HEK293 (cell line): ENCODE measurements around the gene ZNF749.

Experiments
- CTCF ChIA-PET: fragments of 350-600 bp; formaldehyde crosslinking; extraction: SDS; loops from one replicate; lab custom pipeline; 2021; ENCODE audit warnings: antibody characterized with exemption; lab: Yijun Ruan, JAX
- POLR2A ChIA-PET: fragments of 300-600 bp; formaldehyde crosslinking; extraction: SDS; loops from one replicate; lab custom pipeline; 2020; ENCODE audit warnings: antibody characterized with exemption, inconsistent platforms; lab: Yijun Ruan, JAX
- H3K27ac ChIP-seq: fragments of 200-500 bp; sonication (Bioruptor generic); 2 replicates; pipeline ENCODE4 v1.5.1; 2014; ENCODE audit warnings: low read depth, low read length, control low read depth, inconsistent platforms; ENCODE audit errors: extremely low read depth
- H3K36me3 ChIP-seq, 2 experiments: fragments of 200-500 bp in 1 of 2; sonication (Bioruptor generic) in 1 of 2; 1 replicate in 1 of 2; 2 replicates in 1 of 2; pipeline ENCODE4 v1.5.1; 2014 to 2017; ENCODE audit warnings: inconsistent platforms in 2 of 2, low read length in 2 of 2; ENCODE audit not compliant: control insufficient read depth in 2 of 2, insufficient read depth in 1 of 2
- H3K4me1 ChIP-seq: fragments of 200-500 bp; sonication (Bioruptor generic); 2 replicates; pipeline ENCODE4 v1.5.1; 2014; ENCODE audit warnings: mild to moderate bottlenecking, low read length, inconsistent platforms; ENCODE audit not compliant: control insufficient read depth, insufficient read depth
- H3K4me3 ChIP-seq: 2 replicates; pipeline ENCODE4 v1.5.1; 2011; ENCODE audit warnings: low read depth, mild to moderate bottlenecking, control low read depth, low read length, moderate library complexity
- H3K9me3 ChIP-seq: fragments of 200-500 bp; sonication (Bioruptor generic); 2 replicates; pipeline ENCODE4 v1.5.1; 2014; ENCODE audit warnings: low read depth, low read length, inconsistent platforms; ENCODE audit not compliant: control insufficient read depth, insufficient read depth
- EGR2 ChIP-seq: fragments of 450-650 bp; formaldehyde crosslinking; IDR thresholded peaks from 2 replicates; pipeline ENCODE4 v1.5.1; 2016; ENCODE audit warnings: low read depth, missing biosample characterization, missing genetic modification characterization
- KLF16 ChIP-seq: fragments of 450-650 bp; formaldehyde crosslinking; IDR thresholded peaks from 2 replicates; pipeline ENCODE4 v1.5.1; 2017; ENCODE audit warnings: missing biosample characterization, missing genetic modification characterization
- MEIS1 ChIP-seq: sonication (generic); formaldehyde crosslinking; IDR thresholded peaks from 2 replicates; pipeline ENCODE4 v1.8.1; 2022; ENCODE audit warnings: missing genetic modification reagents, mild to moderate bottlenecking, borderline replicate concordance
- MYNN ChIP-seq: fragments of 450-650 bp; formaldehyde crosslinking; IDR thresholded peaks from 2 replicates; pipeline ENCODE4 v1.5.1; 2016; ENCODE audit warnings: missing biosample characterization, missing genetic modification characterization, borderline replicate concordance
- PRDM4 ChIP-seq: fragments of 450-650 bp; formaldehyde crosslinking; IDR thresholded peaks from 2 replicates; pipeline ENCODE4 v1.5.1; 2017; ENCODE audit warnings: missing biosample characterization, missing genetic modification characterization
- REPIN1 ChIP-seq: fragments of 450-650 bp; formaldehyde crosslinking; IDR thresholded peaks from 2 replicates; pipeline ENCODE4 v1.5.1; 2017; ENCODE audit warnings: missing biosample characterization, missing genetic modification characterization, low read depth
- SETDB1 ChIP-seq: IDR thresholded peaks from one replicate; pipeline ENCODE4 v1.6.1; 2017; ENCODE audit warnings: mild to moderate bottlenecking, low read length, moderate library complexity, mixed read lengths; ENCODE audit not compliant: insufficient read length
- TRIM28 ChIP-seq: IDR thresholded peaks from 2 replicates; pipeline ENCODE4 v1.6.1; 2011; ENCODE audit warnings: low read length, control low read depth, borderline replicate concordance
- ZNF121 ChIP-seq: fragments of 450-650 bp; formaldehyde crosslinking; IDR thresholded peaks from 2 replicates; pipeline ENCODE4 v1.5.1; 2016; ENCODE audit warnings: missing biosample characterization, missing genetic modification characterization
- ZNF138 ChIP-seq: fragments of 450-650 bp; formaldehyde crosslinking; IDR thresholded peaks from 2 replicates; pipeline ENCODE4 v1.5.1; 2016; ENCODE audit warnings: missing biosample characterization, missing genetic modification characterization, borderline replicate concordance
- ZNF214 ChIP-seq: fragments of 450-650 bp; formaldehyde crosslinking; IDR thresholded peaks from 2 replicates; pipeline ENCODE4 v1.5.1; 2017; ENCODE audit warnings: missing biosample characterization, mild to moderate bottlenecking, missing genetic modification characterization, borderline replicate concordance
- ZNF248 ChIP-seq: fragments of 450-650 bp; formaldehyde crosslinking; IDR thresholded peaks from 2 replicates; pipeline ENCODE4 v1.5.1; 2017; ENCODE audit warnings: missing biosample characterization, missing genetic modification characterization
- ZNF292 ChIP-seq: fragments of 450-650 bp; formaldehyde crosslinking; IDR thresholded peaks from 2 replicates; pipeline ENCODE4 v1.5.1; 2016; ENCODE audit warnings: low read depth, missing biosample characterization, missing genetic modification characterization, borderline replicate concordance
- ZNF423 ChIP-seq: fragments of 450-650 bp; formaldehyde crosslinking; IDR thresholded peaks from 2 replicates; pipeline ENCODE4 v1.5.1; 2016; ENCODE audit warnings: missing biosample characterization, missing genetic modification characterization
- ZNF558 ChIP-seq: fragments of 450-650 bp; formaldehyde crosslinking; IDR thresholded peaks from 2 replicates; pipeline ENCODE4 v1.5.1; 2016; ENCODE audit warnings: missing biosample characterization, missing genetic modification characterization
- ZNF624 ChIP-seq: fragments of 450-650 bp; formaldehyde crosslinking; IDR thresholded peaks from 2 replicates; pipeline ENCODE4 v1.5.1; 2017; ENCODE audit warnings: missing biosample characterization, missing genetic modification characterization
- ZNF670 ChIP-seq: fragments of 450-650 bp; formaldehyde crosslinking; IDR thresholded peaks from 2 replicates; pipeline ENCODE4 v1.5.1; 2016; ENCODE audit warnings: missing biosample characterization, missing genetic modification characterization, low read depth
- TF ChIP-seq, protein P1 (sequence below): fragments of 450-650 bp; formaldehyde crosslinking; IDR thresholded peaks from 2 replicates; pipeline ENCODE4 v1.5.1; 2016; ENCODE audit warnings: missing biosample characterization, missing genetic modification characterization, borderline replicate concordance
- TF ChIP-seq, protein P2 (sequence below): fragments of 450-650 bp; formaldehyde crosslinking; IDR thresholded peaks from 2 replicates; pipeline ENCODE4 v1.5.1; 2017; ENCODE audit warnings: missing biosample characterization, missing genetic modification characterization

The ZNF749 gene

DNA sequence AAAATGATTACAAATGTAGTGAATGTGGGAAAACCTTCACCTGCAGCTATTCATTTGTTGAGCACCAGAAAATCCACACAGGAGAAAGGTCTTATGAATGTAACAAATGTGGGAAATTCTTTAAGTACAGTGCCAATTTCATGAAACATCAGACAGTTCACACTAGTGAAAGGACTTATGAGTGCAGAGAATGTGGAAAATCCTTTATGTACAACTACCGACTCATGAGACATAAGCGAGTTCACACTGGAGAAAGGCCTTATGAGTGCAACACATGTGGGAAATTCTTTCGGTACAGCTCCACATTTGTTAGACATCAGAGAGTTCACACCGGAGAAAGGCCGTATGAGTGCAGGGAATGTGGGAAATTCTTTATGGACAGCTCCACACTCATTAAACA lies 36.3 kb upstream of the ZNF749 start:
- TF ChIP-seq EGR2 (tag by site-specific recombination), result no peak
- TF ChIP-seq SETDB1, result peak; percentile 73
- no peak overlapping the region for H3K27ac ChIP-seq
- ChIA-PET CTCF (no interaction called here), POLR2A (interaction anchor here (0.9 kb wide), 1 partner anchor 10 kb away, joined by 3 read pairs; no protein-coding TSS in a partner anchor)
- no peaks in the 10 kb centered on the region for H3K4me1 ChIP-seq
- H3K9me3 ChIP-seq, result 0 out of 2 replicates have a peak, but pooled peaks cover 4% of the 10 kb centered on the region
- peaks cover 35 to 70% of the 10 kb centered on the region in 2 experiments for H3K36me3 ChIP-seq
- no peak overlapping the region for H3K4me3 ChIP-seq

- no peaks in the 10 kb centered on the region for H3K9me3 ChIP-seq
Measured at GRCh38 chr19:57403737-57404563, 31.2 kb upstream of the ZNF749 start.

More at GRCh38 chr19:57403737-57404563, 31.2 kb upstream of the ZNF749 start:
- POLR2A ChIA-PET, result interaction anchor here (2.1 kb wide), 1 partner anchor 14 kb away, joined by 10 read pairs; the partner anchor contains the start of gene ZNF548
- Histone ChIP-seq H3K27ac (no peak overlapping the region), H3K4me1 (no peaks in the 10 kb centered on the region), H3K4me3 (no peak overlapping the region), H3K36me3 (peaks cover 16 to 19% of the 10 kb centered on the region in 2 experiments; a peak in 2 of 3 replicates)
- CTCF ChIA-PET, result interaction anchor here (0.5 to 1.4 kb wide), 3 partner anchors 31 to 698 kb away, joined by 4 to 5 read pairs (median 4); partner anchors contain the start of gene ZNF749
- TF ChIP-seq TRIM28 (no peak), ZNF214 (tag by site-specific recombination) (no peak), ZNF138 (tag by site-specific recombination) (no peak), MYNN (tag by site-specific recombination) (no peak), ZNF423 (tag by site-specific recombination) (no peak), ZNF121 (no peak), ZNF670 (tag by site-specific recombination) (no peak), ZNF624 (no peak), ZNF248 (tag by site-specific recombination) (no peak), MEIS1 (CRISPR knock-in tag) (no peak), REPIN1 (tag by site-specific recombination) (no peak), ZNF292 (tag by site-specific recombination) (no peak), ZNF558 (tag by site-specific recombination) (no peak), KLF16 (no peak), PRDM4 (no peak)
- TF ChIP-seq, protein P1, sequence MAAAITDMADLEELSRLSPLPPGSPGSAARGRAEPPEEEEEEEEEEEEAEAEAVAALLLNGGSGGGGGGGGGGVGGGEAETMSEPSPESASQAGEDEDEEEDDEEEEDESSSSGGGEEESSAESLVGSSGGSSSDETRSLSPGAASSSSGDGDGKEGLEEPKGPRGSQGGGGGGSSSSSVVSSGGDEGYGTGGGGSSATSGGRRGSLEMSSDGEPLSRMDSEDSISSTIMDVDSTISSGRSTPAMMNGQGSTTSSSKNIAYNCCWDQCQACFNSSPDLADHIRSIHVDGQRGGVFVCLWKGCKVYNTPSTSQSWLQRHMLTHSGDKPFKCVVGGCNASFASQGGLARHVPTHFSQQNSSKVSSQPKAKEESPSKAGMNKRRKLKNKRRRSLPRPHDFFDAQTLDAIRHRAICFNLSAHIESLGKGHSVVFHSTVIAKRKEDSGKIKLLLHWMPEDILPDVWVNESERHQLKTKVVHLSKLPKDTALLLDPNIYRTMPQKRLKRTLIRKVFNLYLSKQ (tag by site-specific recombination), result no peak
- TF ChIP-seq, protein P2, sequence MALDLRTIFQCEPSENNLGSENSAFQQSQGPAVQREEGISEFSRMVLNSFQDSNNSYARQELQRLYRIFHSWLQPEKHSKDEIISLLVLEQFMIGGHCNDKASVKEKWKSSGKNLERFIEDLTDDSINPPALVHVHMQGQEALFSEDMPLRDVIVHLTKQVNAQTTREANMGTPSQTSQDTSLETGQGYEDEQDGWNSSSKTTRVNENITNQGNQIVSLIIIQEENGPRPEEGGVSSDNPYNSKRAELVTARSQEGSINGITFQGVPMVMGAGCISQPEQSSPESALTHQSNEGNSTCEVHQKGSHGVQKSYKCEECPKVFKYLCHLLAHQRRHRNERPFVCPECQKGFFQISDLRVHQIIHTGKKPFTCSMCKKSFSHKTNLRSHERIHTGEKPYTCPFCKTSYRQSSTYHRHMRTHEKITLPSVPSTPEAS (tag by site-specific recombination), result no peak
